ENCODE measurements around the gene CREBZF. TPM values are rescaled to one million over a fixed set of nuclear protein-coding genes. Genes with fewer than 3 reads are reported as not detected.

The CREBZF gene
- total RNA-seq, 4 donors from 2014 or later = 72.9 to 125 (median 106) TPM

- WGBS, 2 donors = 21 to 24% methylated on average over 27 to 42 of the region's 43 CpGs
- TF ChIP-seq CTCF (IDR thresholded peaks at IDR 0.05) = no peak
- TF ChIP-seq POLR2A (IDR thresholded peaks at IDR 0.05) = peak in 1 of 2 donors; percentile 43
- H3K27me3 ChIP-seq = no peaks in the 10 kb centered on the region
- peak; percentile 75 to 77 for DNase-seq
- intact Hi-C loops (cut with DNase I) = no loop called here
- H3K36me3 ChIP-seq = no peaks in the 10 kb centered on the region
- no peaks in the 10 kb centered on the region for H3K9me3 ChIP-seq
- H3K4me3 ChIP-seq (replicated peaks in 1 of 3) = peak overlapping the region; percentile 38 to 79 (median 45)
- peaks cover 4 to 5% of the 10 kb centered on the region in 2 donors for H3K4me1 ChIP-seq
- peak overlapping the region in 1 of 3 donors; percentile 29 for H3K27ac ChIP-seq
Observed at GRCh38 chr11:85682330-85683305, 17.7 kb upstream of the CREBZF start.

DNA sequence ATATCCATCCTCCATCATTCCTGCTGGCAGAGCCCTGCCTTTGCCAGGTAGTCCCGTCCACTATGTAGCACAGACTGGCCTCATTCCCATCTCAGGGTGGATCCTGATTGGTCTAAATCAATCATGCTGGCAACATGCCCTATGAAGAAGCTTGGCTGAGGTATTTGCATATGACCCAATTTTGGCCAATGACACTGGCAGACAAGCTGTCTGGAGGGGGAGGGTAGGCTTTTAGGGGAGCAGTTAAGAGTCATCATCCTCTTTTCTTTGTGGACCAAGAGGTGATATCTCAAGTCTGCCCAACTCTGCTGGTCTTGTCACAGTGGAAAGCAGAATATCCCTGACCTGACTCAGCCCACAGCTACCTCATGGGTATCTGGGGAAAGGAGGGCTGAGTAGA lies 16.0 kb upstream of the CREBZF start:
- no peak for DNase-seq
- WGBS, 2 donors = 85 to 100% methylated on average over 1 of the region's 1 CpG
- H3K27me3 ChIP-seq = no peaks in the 10 kb centered on the region
- peaks cover 4 to 5% of the 10 kb centered on the region in 2 donors for H3K4me1 ChIP-seq
- no peak overlapping the region for H3K27ac ChIP-seq
- intact Hi-C loops (cut with DNase I) = no loop called here
- no peaks in the 10 kb centered on the region for H3K9me3 ChIP-seq
- no peak overlapping the region for H3K4me3 ChIP-seq (replicated peaks in 1 of 3)
- no peaks in the 10 kb centered on the region for H3K36me3 ChIP-seq
- TF ChIP-seq POLR2A (IDR thresholded peaks at IDR 0.05) = no peak
- TF ChIP-seq CTCF (IDR thresholded peaks at IDR 0.05) = no peak

DNA sequence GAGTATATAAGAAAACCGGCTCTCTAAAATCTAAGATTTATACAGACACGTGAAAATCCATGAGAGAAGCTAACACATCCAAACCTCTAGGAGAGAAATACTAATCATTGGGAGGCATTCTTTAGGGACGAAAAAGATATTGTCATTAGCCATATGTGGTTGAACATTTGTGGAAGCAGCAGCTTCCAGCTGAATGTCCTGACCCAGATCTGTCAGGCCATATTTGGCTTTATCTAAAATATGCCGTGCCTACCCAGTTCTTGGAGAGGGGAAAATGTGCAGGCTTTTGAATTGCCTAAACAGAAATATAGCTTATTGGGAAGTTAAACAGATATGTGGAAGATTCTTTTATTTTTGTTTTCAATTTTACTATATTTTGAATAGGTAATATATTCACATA lies 14.6 kb upstream of the CREBZF start:
- 66 to 94% methylated on average over 4 of the region's 4 CpGs for WGBS, 2 donors
- TF ChIP-seq CTCF (IDR thresholded peaks at IDR 0.05) (no peak), POLR2A (IDR thresholded peaks at IDR 0.05) (no peak)
- Histone ChIP-seq H3K4me3 (replicated peaks in 1 of 3) (no peak overlapping the region), H3K4me1 (peaks cover 4 to 5% of the 10 kb centered on the region in 2 donors), H3K27me3 (no peaks in the 10 kb centered on the region), H3K27ac (no peak overlapping the region), H3K9me3 (no peaks in the 10 kb centered on the region), H3K36me3 (no peaks in the 10 kb centered on the region)
- no peak for DNase-seq
- intact Hi-C loops (cut with DNase I) = no loop called here

- Histone ChIP-seq H3K36me3 (no peaks in the 10 kb centered on the region), H3K9me3 (no peaks in the 10 kb centered on the region), H3K4me3 (replicated peaks in 1 of 3) (no peak overlapping the region), H3K27ac (no peak overlapping the region), H3K4me1 (no peaks in the 10 kb centered on the region), H3K27me3 (no peaks in the 10 kb centered on the region)
- intact Hi-C loops (cut with DNase I) = no loop called here
- 90 to 94% methylated on average over 3 of the region's 3 CpGs for WGBS, 2 donors
- no peak for DNase-seq
- TF ChIP-seq CTCF (IDR thresholded peaks at IDR 0.05) (no peak), POLR2A (IDR thresholded peaks at IDR 0.05) (no peak)
Observed at GRCh38 chr11:85673393-85673792, 8.5 kb upstream of the CREBZF start.
